NCI-H146 treated with DMSO at 0.1 percent for 48 hours (cell line): ENCODE data around the gene RBMS3.
"Not testable (repeated sequence)": the region's sequence is repeated elsewhere in the genome, so short reads cannot be mapped to it uniquely, and the experiment has no call there.

Experiments
- DNase-seq: peaks from one replicate; lab custom pipeline; 2025; ENCODE audit not compliant: unreplicated experiment; lab: John Stamatoyannopoulos, UW

RBMS3 gene

GRCh38 chr3:29649815-29650547 lies 369.1 kb downstream of the RBMS3 start:
- DNase-seq = no peak

GRCh38 chr3:29653680-29654079 lies 372.8 kb downstream of the RBMS3 start:
- DNase-seq = no peak

GRCh38 chr3:29655015-29655747 lies 374.3 kb downstream of the RBMS3 start:
- DNase-seq = no peak

GRCh38 chr3:29665688-29666087 lies 384.8 kb downstream of the RBMS3 start:
- DNase-seq = no peak

- no peak for DNase-seq
Observed at GRCh38 chr3:29668233-29668632, 387.4 kb downstream of the RBMS3 start.

GRCh38 chr3:29668728-29669127 lies 387.9 kb downstream of the RBMS3 start:
- DNase-seq = no peak

- DNase-seq = not testable (repeated sequence)
Observed at GRCh38 chr3:29670476-29670875, 389.6 kb downstream of the RBMS3 start.

- DNase-seq = no peak
Observed at GRCh38 chr3:29677421-29677820, 396.6 kb downstream of the RBMS3 start.

GRCh38 chr3:29679944-29680343 lies 399.1 kb downstream of the RBMS3 start:
- DNase-seq = no peak

GRCh38 chr3:29683018-29683993 lies 402.4 kb downstream of the RBMS3 start:
- no peak for DNase-seq

GRCh38 chr3:29686889-29687592 lies 406.2 kb downstream of the RBMS3 start:
- no peak for DNase-seq

- no peak for DNase-seq
Observed at GRCh38 chr3:29690686-29691353, 409.9 kb downstream of the RBMS3 start.

- no peak for DNase-seq
Observed at GRCh38 chr3:29693863-29694262, 413.0 kb downstream of the RBMS3 start.

GRCh38 chr3:29694331-29694730 lies 413.5 kb downstream of the RBMS3 start:
- DNase-seq = no peak

- DNase-seq = no peak
Observed at GRCh38 chr3:29694783-29695182, 413.9 kb downstream of the RBMS3 start.

- DNase-seq = no peak
Observed at GRCh38 chr3:29695201-29695600, 414.3 kb downstream of the RBMS3 start.

- no peak for DNase-seq
Observed at GRCh38 chr3:29695643-29696198, 414.9 kb downstream of the RBMS3 start.

- no peak for DNase-seq
Observed at GRCh38 chr3:29696311-29696710, 415.4 kb downstream of the RBMS3 start.

GRCh38 chr3:29697989-29698388 lies 417.1 kb downstream of the RBMS3 start:
- DNase-seq = no peak

- no peak for DNase-seq
Observed at GRCh38 chr3:29700256-29700655, 419.4 kb downstream of the RBMS3 start.
